ENCODE measurements around the gene CNTNAP3.
"Not testable (repeated sequence)": the region's sequence is repeated elsewhere in the genome, so short reads cannot be mapped to it uniquely, and the experiment has no call there.

- TF ChIP-seq CTCF, POLR2A, EP300 (IDR thresholded peaks at IDR 0.05): not testable (repeated sequence)
Measured at GRCh38 chr9:39038221-39038620, 249.7 kb downstream of the CNTNAP3 start.
